HepG2 (cell line): ENCODE data around the gene CD7. TPM values are rescaled to one million over a fixed set of nuclear protein-coding genes. Genes with fewer than 3 reads are reported as not detected.
A peak's percentile ranks its signal among the peaks of the same experiment; 100 is the strongest.

ENCODE experiments used
- ATAC-seq: fragments of 200-7000 bp; cut with Tn5 transposase; 3 replicates; pipeline ENCODE4 v1.9.1; 2020; ENCODE audit warnings: mild to moderate bottlenecking, moderate library complexity
- BruUV-seq: library from RNA; stranded (reverse); fragments of 400-500 nt; replicated peaks from 2 replicates; lab custom pipeline; 2021; lab: Mats Ljungman, UMichigan
- CTCF ChIA-PET: fragments of 300-600 bp; formaldehyde crosslinking; extraction: SDS; loops from one replicate; lab custom pipeline; 2021; ENCODE audit warnings: low total read pairs, inconsistent platforms, low intra/inter-chr PET ratio; lab: Yijun Ruan, JAX
- POLR2A ChIA-PET: fragments of 350-600 bp; sonication (Branson Sonifier 250); formaldehyde crosslinking; loops from one replicate; lab custom pipeline; 2020; ENCODE audit warnings: antibody characterized with exemption, inconsistent platforms; lab: Yijun Ruan, JAX
- DNase-seq: peaks from one replicate; pipeline ENCODE4 v3.0.0-alpha.2; 2015; ENCODE audit warnings: low spot score
- FAIRE-seq: peaks from 3 replicates; lab custom pipeline; 2011; peaks lifted over from hg19 to GRCh38; lab: Jason Lieb, UNC
- H2AFZ ChIP-seq: one replicate; pipeline ENCODE4 v1.6.1; 2011; ENCODE audit warnings: low read length, inconsistent platforms
- H3K27ac ChIP-seq: fragments of 300-600 bp; 3 replicates; pipeline ENCODE4 v1.8.0; 2011; ENCODE audit warnings: mixed run types, mild to moderate bottlenecking, mixed read lengths, low read length, inconsistent platforms; ENCODE audit not compliant: insufficient read depth; ENCODE audit errors: extremely low read length
- H3K27me3 ChIP-seq, 2 experiments: fragments of 200-600 bp in 1 of 2; 2 replicates in 1 of 2; 3 replicates in 1 of 2; pipeline versions ENCODE4 v1.6.0 to v1.8.0; 2011; ENCODE audit warnings: low read length in 2 of 2, mild to moderate bottlenecking in 2 of 2, moderate library complexity in 2 of 2, inconsistent platforms in 1 of 2; ENCODE audit not compliant: insufficient read depth in 2 of 2, control insufficient read depth in 1 of 2
- H3K36me3 ChIP-seq, 2 experiments: fragments of 200-600 bp in 1 of 2; replicated peaks in 1 of 2; 2 replicates in 1 of 2; 3 replicates in 1 of 2; pipeline versions ENCODE4 v1.5.1 to v1.8.0; 2011; ENCODE audit warnings: low read length in 2 of 2, inconsistent platforms in 1 of 2; ENCODE audit not compliant: insufficient read depth in 2 of 2, control insufficient read depth in 1 of 2
- H3K4me1 ChIP-seq: 2 replicates; pipeline ENCODE4 v1.5.1; 2012; ENCODE audit warnings: low read length, inconsistent platforms; ENCODE audit not compliant: insufficient read depth
- H3K4me2 ChIP-seq: 2 replicates; pipeline ENCODE4 v1.6.0; 2011; ENCODE audit warnings: low read depth, low read length, inconsistent platforms
- H3K4me3 ChIP-seq, 3 experiments: fragments of 200-600 bp in 1 of 3; sonication (generic), shearing (Covaris generic) in 1 of 3; replicated peaks in 1 of 3; 2 replicates each; pipeline ENCODE4 v1.5.1; 2011 to 2016; ENCODE audit warnings: low read length in 3 of 3, inconsistent platforms in 2 of 3, low read depth in 2 of 3, mild to moderate bottlenecking in 2 of 3, control low read depth in 1 of 3, mixed read lengths in 1 of 3; ENCODE audit not compliant: insufficient read depth in 1 of 3
- H3K79me2 ChIP-seq: one replicate; pipeline ENCODE4 v1.6.1; 2011; ENCODE audit warnings: low read length, inconsistent platforms; ENCODE audit not compliant: insufficient read depth
- H3K9ac ChIP-seq: 2 replicates; pipeline ENCODE4 v1.6.0; 2011; ENCODE audit warnings: mild to moderate bottlenecking, low read depth, low read length, inconsistent platforms; ENCODE audit not compliant: insufficient read depth
- H3K9me3 ChIP-seq: 2 replicates; pipeline ENCODE4 v1.5.1; 2012; ENCODE audit warnings: mild to moderate bottlenecking, low read length
- H4K20me1 ChIP-seq: 2 replicates; pipeline ENCODE4 v1.6.0; 2011; ENCODE audit warnings: inconsistent platforms, mild to moderate bottlenecking, low read length, moderate library complexity; ENCODE audit not compliant: insufficient read depth
- FOXA1 ChIP-seq, 2 experiments: fragments of 450-650 bp in 1 of 2; sonication (generic) in 1 of 2; formaldehyde crosslinking in 1 of 2; IDR thresholded peaks; 2 replicates each; pipeline versions ENCODE4 v1.4.0 to v1.6.1; 2016 to 2020; ENCODE audit warnings: missing genetic modification reagents in 1 of 2
- HDAC6 ChIP-seq: fragments of 200-600 bp; sonication (generic); IDR thresholded peaks from 2 replicates; pipeline ENCODE4 v1.7.0; 2017; ENCODE audit warnings: mild to moderate bottlenecking, antibody characterized with exemption, low read length, low read depth
- KLF11 ChIP-seq: IDR thresholded peaks from 2 replicates; pipeline ENCODE4 v1.6.1; 2016; ENCODE audit warnings: missing compliant biosample characterization
- RNF2 ChIP-seq: fragments of 450-650 bp; conservative IDR thresholded peaks from 2 replicates; pipeline ENCODE4 v1.6.1; 2016; ENCODE audit warnings: low read depth
- SRSF4 ChIP-seq: fragments of 200-400 bp; formaldehyde crosslinking; IDR thresholded peaks from one replicate; pipeline ENCODE4 v1.6.1; 2018; ENCODE audit warnings: mild to moderate bottlenecking, low read depth, low read length, moderate library complexity; ENCODE audit not compliant: poor library complexity, severe bottlenecking
- TGIF2 ChIP-seq: IDR thresholded peaks from 2 replicates; pipeline ENCODE4 v1.6.1; 2016; ENCODE audit warnings: control low read depth, missing compliant biosample characterization
- ZBTB20 ChIP-seq: sonication (generic); formaldehyde crosslinking; IDR thresholded peaks from 2 replicates; pipeline ENCODE4 v1.8.1; 2023; ENCODE audit warnings: missing genetic modification reagents, low read depth, mild to moderate bottlenecking, borderline replicate concordance
- ZBTB38 ChIP-seq: sonication (generic); formaldehyde crosslinking; IDR thresholded peaks from 2 replicates; pipeline ENCODE4 v1.5.1; 2020; ENCODE audit warnings: mild to moderate bottlenecking, missing genetic modification reagents
- ZNF234 ChIP-seq: sonication (generic); formaldehyde crosslinking; conservative IDR thresholded peaks from 2 replicates; pipeline ENCODE4 v1.5.1; 2020; ENCODE audit warnings: mild to moderate bottlenecking, missing genetic modification reagents
- ZNF549 ChIP-seq: sonication (generic); formaldehyde crosslinking; IDR thresholded peaks from 2 replicates; pipeline ENCODE4 v1.5.0; 2020; ENCODE audit warnings: missing genetic modification reagents
- ZNF558 ChIP-seq: sonication (generic); formaldehyde crosslinking; IDR thresholded peaks from 2 replicates; pipeline ENCODE4 v1.9.0; 2022; ENCODE audit warnings: mild to moderate bottlenecking, missing genetic modification reagents, borderline replicate concordance
- ZNF644 ChIP-seq: IDR thresholded peaks from 2 replicates; pipeline ENCODE4 v1.6.1; 2016; ENCODE audit warnings: low read depth
- ZSCAN25 ChIP-seq: sonication (generic); formaldehyde crosslinking; IDR thresholded peaks from 2 replicates; pipeline ENCODE4 v1.8.0; 2022; ENCODE audit warnings: mild to moderate bottlenecking, missing genetic modification reagents
- WGBS: methylation state at CpG from one replicate; pipeline ENCODE4 v1.1.6; 2017; ENCODE audit warnings: low lambda C conversion rate; 5-methylcytosine and 5-hydroxymethylcytosine counted together
- in situ Hi-C: cut with HindIII; loops from 2 replicates; pipeline ENCODE4 v1.10.0; 2017; ENCODE audit warnings: low pct_unique_long_range_greater_than_20kb; ENCODE audit not compliant: extremely low pct_ligation_motif_present
- intact Hi-C: fragments of 100-400 bp; cut with micrococcal nuclease; formaldehyde crosslinking; loops from one replicate; pipeline ENCODE4 v1.10.0; 2022; ENCODE audit not compliant: unreplicated experiment
- polyA plus RNA-seq, 8 experiments: library from polyadenylated mRNA; depleted of rRNA in 3 of 8; stranded (reverse) in 7 of 8; unstranded in 1 of 8; fragments of >200 nt; fragmentation: Illumina TruSeq in 4 of 8; extraction: Trizol in 4 of 8; gene quantifications; 2 replicates each; pipeline versions ENCODE4 v1.2.1 to v1.2.3, GENCODE V29; 2011 to 2016; ENCODE audit warnings: low read depth in 4 of 8, missing spikeins in 1 of 8, mixed read lengths in 1 of 8; ENCODE audit not compliant: insufficient read depth in 1 of 8
- total RNA-seq, 5 experiments: library from RNA; depleted of rRNA; stranded (reverse); fragments of >200 nt; fragmentation: Illumina TruSeq; extraction: Trizol; gene quantifications; 2 replicates each; pipeline ENCODE4 v1.2.3, GENCODE V29; 2016; ENCODE audit warnings: low read depth in 1 of 5
- TF ChIP-seq, protein P1 (sequence below): sonication (generic); formaldehyde crosslinking; IDR thresholded peaks from 2 replicates; pipeline ENCODE4 v1.4.0; 2020; ENCODE audit warnings: missing genetic modification reagents
- TF ChIP-seq, protein P2 (sequence below): sonication (generic); formaldehyde crosslinking; conservative IDR thresholded peaks from 2 replicates; pipeline ENCODE4 v1.8.0; 2022; ENCODE audit warnings: missing genetic modification reagents
- TF ChIP-seq, protein P3 (sequence below): sonication (generic); formaldehyde crosslinking; IDR thresholded peaks from 2 replicates; pipeline ENCODE4 v1.5.0; 2020; ENCODE audit warnings: mild to moderate bottlenecking, missing genetic modification reagents

Gene CD7
- total and polyA plus RNA-seq, 2 of the 13 experiments (the other 11 are each of a cell fraction or from before 2014, with no cell fraction given), result 67.6 to 76.4 TPM

DNA sequence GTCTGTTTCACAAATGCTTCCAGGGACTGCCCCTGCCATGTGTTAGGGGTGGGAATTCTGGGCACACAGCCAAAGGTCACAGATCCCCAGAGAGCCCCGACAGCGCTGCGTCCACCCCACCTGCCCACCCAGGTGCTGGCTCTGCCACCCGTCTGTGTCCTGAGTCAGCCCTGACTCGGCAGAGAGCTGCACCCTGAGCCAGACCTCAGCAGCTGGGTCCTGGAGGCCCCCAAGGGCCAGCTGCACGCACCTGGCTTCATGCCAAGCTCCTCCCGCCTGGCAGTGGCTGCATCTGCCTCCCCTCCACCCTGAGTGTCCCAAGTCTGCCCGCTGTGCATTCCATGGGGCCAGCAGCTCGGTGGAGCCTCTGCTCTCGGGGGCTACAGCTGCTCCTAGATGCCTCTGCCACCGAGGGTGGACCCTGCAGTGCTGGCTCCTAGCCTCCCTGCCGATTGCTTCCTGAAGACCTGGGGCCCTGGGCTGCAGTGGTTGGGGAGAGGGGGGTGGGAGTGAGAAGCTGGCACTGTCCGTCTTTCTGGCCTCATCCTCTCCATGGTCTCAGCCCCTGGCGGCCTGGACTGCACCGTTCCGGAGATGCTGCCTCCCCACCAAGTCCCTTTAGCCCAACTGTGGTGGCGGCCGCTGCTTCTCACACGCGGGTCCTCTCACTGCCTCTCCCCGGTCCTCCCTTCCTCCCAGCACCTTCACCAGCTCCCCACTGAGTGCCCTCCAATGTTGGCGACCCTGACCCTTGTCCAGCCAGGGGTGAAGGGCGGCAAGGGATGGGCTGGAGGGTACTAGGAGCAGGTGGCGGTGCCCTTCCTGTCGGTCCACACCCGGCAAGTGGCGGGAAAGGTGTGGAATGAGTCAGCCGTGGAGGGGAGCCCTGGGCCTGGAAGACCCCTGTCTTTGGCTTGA, 13.2 kb upstream of the CD7 start:
- H3K79me2 ChIP-seq, result peaks cover 4% of the 10 kb centered on the region
- 47% methylated on average over 20 of the region's 28 CpGs for WGBS
- no peak overlapping the region for H2AFZ ChIP-seq
- peak overlapping the region; percentile 47 for H3K27ac ChIP-seq
- H4K20me1 ChIP-seq, result no peaks in the 10 kb centered on the region
- H3K4me2 ChIP-seq, result peak overlapping the region; percentile 81
- H3K4me1 ChIP-seq, result peaks cover 90% of the 10 kb centered on the region
- ATAC-seq, result peak; percentile 48
- peak overlapping the region; percentile 64 for H3K9ac ChIP-seq
- peak overlapping the region in 2 of 3 experiments; percentile 36 to 58; a peak in 4 of 6 replicates for H3K4me3 ChIP-seq
- peak; percentile 85 for DNase-seq
- no peaks in the 10 kb centered on the region for H3K9me3 ChIP-seq
- ChIA-PET POLR2A (interaction anchor here (0.9 to 20.8 kb wide), 11 partner anchors 9 to 89 kb away, joined by 3 to 270 read pairs (median 8); partner anchors contain the start of genes CD7, HEXD and OGFOD3), CTCF (no interaction called here)
- in situ Hi-C loops (no loop called here), intact Hi-C loops (loop anchor here (10.0 kb wide), 1 partner anchor 184 kb away; the partner anchor contains the start of gene FOXK2)
- no peaks in the 10 kb centered on the region for H3K27me3 ChIP-seq
- peak; percentile 81 for FAIRE-seq
- H3K36me3 ChIP-seq, result no peaks in the 10 kb centered on the region
- no TSS peak for BruUV-seq
- no peak for TF ChIP-seq RNF2
- no peak for TF ChIP-seq ZNF644
- TF ChIP-seq, protein P1, sequence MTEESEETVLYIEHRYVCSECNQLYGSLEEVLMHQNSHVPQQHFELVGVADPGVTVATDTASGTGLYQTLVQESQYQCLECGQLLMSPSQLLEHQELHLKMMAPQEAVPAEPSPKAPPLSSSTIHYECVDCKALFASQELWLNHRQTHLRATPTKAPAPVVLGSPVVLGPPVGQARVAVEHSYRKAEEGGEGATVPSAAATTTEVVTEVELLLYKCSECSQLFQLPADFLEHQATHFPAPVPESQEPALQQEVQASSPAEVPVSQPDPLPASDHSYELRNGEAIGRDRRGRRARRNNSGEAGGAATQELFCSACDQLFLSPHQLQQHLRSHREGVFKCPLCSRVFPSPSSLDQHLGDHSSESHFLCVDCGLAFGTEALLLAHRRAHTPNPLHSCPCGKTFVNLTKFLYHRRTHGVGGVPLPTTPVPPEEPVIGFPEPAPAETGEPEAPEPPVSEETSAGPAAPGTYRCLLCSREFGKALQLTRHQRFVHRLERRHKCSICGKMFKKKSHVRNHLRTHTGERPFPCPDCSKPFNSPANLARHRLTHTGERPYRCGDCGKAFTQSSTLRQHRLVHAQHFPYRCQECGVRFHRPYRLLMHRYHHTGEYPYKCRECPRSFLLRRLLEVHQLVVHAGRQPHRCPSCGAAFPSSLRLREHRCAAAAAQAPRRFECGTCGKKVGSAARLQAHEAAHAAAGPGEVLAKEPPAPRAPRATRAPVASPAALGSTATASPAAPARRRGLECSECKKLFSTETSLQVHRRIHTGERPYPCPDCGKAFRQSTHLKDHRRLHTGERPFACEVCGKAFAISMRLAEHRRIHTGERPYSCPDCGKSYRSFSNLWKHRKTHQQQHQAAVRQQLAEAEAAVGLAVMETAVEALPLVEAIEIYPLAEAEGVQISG (CRISPR knock-in tag), result peak; percentile 58
- peak; percentile 93 for TF ChIP-seq ZBTB38 (CRISPR knock-in tag)
- TF ChIP-seq SRSF4, result no peak
- TF ChIP-seq FOXA1 (IDR thresholded peaks at IDR 0.05), result no peak
- peak; percentile 27; the same call in 1 of the 2 replicates for TF ChIP-seq FOXA1 (CRISPR knock-in tag; IDR thresholded peaks at IDR 0.05)
- no peak for TF ChIP-seq KLF11
- no peak for TF ChIP-seq HDAC6
- no peak for TF ChIP-seq ZNF558 (CRISPR knock-in tag)
- no peak for TF ChIP-seq ZNF234 (CRISPR knock-in tag)
- TF ChIP-seq ZNF549, result no peak
- TF ChIP-seq, protein P2, sequence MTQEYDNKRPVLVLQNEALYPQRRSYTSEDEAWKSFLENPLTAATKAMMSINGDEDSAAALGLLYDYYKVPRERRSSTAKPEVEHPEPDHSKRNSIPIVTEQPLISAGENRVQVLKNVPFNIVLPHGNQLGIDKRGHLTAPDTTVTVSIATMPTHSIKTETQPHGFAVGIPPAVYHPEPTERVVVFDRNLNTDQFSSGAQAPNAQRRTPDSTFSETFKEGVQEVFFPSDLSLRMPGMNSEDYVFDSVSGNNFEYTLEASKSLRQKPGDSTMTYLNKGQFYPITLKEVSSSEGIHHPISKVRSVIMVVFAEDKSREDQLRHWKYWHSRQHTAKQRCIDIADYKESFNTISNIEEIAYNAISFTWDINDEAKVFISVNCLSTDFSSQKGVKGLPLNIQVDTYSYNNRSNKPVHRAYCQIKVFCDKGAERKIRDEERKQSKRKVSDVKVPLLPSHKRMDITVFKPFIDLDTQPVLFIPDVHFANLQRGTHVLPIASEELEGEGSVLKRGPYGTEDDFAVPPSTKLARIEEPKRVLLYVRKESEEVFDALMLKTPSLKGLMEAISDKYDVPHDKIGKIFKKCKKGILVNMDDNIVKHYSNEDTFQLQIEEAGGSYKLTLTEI (CRISPR knock-in tag), result no peak
- peak; percentile 73; the same call in 1 of the 2 replicates for TF ChIP-seq ZSCAN25 (CRISPR knock-in tag)
- no peak for TF ChIP-seq TGIF2 (CRISPR knock-in tag)
- TF ChIP-seq ZBTB20 (CRISPR knock-in tag), result peak; percentile 85; the same call in 1 of the 2 replicates
- TF ChIP-seq, protein P3, sequence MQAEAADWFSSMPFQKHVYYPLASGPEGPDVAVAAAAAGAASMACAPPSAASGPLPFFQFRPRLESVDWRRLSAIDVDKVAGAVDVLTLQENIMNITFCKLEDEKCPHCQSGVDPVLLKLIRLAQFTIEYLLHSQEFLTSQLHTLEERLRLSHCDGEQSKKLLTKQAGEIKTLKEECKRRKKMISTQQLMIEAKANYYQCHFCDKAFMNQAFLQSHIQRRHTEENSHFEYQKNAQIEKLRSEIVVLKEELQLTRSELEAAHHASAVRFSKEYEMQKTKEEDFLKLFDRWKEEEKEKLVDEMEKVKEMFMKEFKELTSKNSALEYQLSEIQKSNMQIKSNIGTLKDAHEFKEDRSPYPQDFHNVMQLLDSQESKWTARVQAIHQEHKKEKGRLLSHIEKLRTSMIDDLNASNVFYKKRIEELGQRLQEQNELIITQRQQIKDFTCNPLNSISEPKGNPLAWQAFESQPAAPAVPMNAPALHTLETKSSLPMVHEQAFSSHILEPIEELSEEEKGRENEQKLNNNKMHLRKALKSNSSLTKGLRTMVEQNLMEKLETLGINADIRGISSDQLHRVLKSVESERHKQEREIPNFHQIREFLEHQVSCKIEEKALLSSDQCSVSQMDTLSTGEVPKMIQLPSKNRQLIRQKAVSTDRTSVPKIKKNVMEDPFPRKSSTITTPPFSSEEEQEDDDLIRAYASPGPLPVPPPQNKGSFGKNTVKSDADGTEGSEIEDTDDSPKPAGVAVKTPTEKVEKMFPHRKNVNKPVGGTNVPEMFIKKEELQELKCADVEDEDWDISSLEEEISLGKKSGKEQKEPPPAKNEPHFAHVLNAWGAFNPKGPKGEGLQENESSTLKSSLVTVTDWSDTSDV (CRISPR knock-in tag), result no peak
